NOMO-1 (cell line): ENCODE measurements around the gene SPDYE4.

Source experiments
- DNase-seq, 2 experiments: peaks; one replicate each; lab custom pipeline; 2025; ENCODE audit not compliant: unreplicated experiment in 2 of 2; lab: John Stamatoyannopoulos, UW

SPDYE4 gene

DNA sequence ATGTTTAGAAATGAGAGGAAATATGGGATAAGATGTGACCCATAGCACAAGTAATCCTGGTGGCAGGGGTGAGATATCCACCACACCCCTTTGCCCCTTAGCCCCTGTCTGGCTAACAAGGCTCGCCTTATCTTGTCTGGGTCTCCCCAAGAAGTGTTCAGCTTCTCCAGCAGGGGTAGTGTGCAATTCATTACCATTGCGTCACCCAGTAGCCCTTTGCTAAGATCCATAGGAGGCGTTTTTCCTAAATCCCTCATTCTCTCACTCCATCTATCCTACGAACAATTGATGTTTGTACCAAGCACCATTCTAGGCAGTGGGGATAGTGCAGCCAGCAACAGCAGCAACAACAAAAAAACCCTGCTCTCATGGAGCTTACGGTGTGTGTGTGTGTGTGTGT is 44.5 kb downstream of the SPDYE4 start:
- no peak for DNase-seq

DNA sequence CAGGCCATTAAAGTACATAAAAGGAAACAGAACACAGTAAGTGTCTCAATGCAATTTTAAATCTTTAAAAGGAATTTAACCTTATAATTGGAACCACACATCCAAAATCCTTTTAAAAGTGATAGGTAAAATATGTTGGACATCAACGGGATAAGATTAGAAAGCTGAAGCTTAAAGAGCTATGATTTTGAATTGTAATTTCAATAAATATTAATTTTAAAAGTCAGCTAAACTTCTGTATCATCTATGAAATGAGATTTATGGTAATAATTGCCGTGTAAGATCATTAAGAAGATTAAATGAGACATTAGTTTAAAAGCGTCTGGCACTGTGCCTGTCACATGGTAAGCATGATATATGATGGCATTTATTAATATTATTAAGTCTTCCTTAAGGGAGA is 45.0 kb downstream of the SPDYE4 start:
- DNase-seq = no peak

DNA sequence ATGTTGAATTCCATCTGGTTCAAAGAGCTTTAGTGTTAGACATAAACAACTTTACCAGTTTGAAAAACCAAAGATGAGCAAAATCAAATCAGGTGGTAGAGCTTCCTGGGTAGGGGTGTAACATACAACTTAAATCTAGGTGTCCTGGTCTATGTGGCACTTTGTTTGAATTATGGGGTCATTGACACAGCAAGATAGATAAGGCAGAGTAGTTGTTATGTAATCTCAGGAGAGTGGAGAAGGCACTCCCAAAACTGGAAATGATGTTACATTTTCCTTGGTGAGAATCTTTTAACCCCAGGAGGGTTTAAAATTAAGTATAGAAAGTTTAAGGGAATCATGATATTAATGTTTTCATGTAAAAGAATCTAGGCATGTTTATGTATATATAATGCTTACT is 45.6 kb downstream of the SPDYE4 start:
- no peak for DNase-seq

DNA sequence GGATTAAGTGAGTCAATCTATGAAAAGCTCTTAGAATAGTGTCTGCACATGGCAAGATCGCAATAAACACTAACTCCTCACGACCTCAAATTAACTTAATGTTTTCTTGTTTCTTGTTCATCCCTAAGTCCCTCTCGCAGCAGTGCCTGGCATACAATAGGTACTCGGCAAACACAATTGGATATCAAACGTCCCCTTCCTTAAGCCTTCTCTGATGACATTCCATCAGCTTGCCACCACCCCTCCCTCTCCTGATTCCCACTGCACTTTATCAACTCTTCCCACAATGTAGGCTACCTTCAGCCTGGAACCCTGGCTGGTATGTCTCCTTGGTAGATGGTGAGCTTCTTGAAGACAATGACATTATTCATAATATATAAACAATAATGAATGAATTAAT is 47.1 kb downstream of the SPDYE4 start:
- no peak for DNase-seq

DNA sequence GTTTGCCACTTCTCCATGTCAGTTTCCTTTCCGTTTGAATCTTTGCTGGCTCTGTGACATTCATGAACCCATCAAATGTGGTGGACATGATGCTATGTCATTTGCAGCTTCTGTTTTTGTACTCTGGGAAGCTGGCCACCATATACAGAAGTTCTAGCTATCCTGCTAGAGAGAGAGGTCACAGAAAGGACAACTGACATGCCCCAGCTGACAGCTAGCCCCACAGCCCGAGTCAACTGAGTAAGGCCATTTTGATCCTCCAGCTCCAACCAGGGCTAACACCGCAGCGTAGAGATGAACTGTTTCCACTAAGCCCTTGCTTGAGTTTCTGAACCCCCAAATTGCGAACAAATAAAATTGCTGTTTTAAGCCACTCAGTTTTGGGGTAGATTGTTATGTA is 47.5 kb downstream of the SPDYE4 start:
- DNase-seq = no peak

DNA sequence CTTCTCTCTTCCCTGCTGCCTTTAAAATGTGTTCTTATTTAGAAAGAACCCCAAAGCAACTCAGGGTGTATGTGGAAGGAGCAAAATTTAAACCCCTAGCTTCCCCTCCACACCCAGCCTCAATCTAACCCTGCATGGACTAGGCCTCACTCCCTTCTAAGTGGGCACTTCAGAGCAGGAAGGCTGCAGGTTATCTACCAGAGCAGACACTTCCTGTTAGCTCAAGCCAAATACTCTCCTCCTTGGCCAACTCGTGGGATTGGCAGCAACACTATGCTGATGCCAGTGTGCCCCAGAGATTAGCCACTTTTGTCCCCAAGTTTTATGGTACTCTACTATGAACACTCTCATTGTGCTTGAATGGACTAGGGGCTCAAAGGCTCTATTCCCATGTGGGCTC is 49.3 kb downstream of the SPDYE4 start:
- no peak for DNase-seq

DNA sequence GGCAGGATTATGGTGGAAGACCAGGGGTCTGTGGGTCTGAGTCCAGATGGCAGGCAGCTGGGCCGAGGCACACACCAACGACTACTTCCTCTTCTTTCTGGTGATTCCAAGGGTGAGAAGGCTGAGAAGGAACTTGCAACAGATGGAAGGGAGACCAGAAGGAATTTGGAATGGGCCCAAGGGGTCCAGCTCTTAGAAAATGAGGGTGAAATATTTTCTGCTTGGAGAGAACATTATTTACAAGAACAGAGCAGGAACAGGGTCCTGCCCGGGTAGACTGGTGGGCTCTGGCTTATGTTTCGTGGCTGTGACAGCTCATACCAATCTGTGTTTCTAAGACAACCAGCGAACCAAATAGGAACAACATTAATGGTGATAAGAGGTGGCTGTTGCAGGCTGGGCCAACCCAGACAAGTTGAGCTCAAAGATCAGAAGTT is 50.3 kb downstream of the SPDYE4 start:
- no peak for DNase-seq

DNA sequence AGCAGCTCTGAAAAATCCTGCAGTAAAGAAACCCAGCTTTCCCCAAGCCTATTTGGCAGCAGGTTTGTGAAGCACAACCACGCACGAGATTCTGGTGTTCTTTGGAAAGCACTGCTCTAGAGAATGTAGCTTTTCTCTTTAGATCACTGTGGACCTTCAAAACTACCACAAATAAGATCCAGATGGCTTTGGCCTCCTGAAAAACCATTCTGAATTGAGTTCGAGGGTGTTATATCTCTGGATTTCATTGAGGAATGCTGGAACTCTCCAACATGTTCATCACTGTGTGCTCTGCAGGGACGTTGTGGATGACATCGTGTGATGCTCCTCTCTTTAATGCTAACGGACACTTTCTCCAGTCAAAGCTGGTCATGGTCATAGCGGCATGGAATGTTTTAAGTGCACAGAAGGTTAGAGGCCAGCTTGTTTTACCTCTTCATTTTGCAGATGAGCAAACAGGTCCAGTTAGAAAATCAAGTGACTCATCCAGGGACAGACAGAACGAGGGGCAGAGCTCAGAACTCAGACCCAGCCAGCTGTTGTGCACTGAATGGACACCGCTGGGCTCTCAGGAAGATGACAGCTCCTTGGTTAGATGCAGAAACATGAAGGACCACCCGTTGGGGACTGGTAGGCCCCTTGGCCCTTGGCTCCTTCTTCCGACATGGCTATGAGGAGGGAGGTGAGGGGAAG is 50.9 kb downstream of the SPDYE4 start:
- no peak for DNase-seq

DNA sequence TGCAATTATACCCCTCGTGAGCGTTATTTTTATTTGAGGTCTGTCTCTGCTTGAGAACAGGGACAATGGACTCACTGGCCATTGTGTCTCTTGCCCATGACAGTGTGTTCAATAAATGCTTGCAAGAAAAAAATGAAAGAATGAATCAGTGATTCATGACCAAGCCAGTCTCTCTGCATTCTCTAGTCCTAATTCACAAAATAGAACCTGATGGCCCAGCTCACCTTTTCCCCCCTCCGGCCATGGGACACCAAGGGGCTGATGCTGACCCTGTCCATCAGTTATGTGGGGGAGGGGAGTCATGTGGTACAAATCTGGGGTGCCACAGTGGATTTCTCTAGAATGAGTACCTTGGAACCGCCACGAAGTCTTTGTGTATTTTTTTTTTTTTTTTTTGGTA is 51.9 kb downstream of the SPDYE4 start:
- no peak for DNase-seq

DNA sequence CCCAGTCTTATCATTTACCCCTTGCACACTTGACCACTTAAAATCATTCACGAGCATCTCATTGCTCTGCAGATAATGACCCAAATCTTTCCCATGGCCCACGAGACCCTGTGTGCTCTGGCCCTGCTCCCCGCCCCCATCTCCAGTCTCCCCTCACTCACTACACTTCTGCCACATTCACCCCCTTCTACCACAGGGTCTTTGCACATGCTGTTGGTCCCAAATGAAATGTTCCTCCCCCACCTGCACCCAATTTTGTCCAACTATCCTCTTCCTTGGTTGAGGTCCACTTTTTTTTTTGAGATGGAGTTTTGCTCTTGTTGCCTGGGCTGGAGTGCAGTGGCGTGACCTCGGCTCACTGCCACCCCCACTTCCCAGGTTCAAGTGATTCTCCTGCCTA is 52.9 kb downstream of the SPDYE4 start:
- no peak for DNase-seq

DNA sequence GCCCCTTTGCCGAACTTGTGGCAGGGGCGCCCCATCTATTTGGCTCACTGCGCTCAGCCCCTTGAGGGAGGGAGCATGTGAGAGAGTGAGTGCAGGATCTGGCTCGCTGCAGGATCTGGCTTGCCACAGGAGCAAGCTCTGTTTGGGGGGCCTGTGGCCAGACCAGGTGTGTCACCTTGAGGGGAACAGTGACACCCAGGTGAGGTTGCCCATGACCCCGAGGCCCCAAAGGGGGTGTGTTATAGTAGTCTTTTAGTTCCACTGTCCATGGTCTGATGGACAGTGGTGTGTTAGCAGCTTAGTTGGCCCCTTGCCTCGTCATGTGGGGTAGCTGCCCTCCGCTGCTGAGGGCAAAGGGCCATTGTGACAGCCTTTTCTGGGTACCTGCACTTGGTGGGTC is 55.3 kb downstream of the SPDYE4 start:
- DNase-seq = no peak

DNA sequence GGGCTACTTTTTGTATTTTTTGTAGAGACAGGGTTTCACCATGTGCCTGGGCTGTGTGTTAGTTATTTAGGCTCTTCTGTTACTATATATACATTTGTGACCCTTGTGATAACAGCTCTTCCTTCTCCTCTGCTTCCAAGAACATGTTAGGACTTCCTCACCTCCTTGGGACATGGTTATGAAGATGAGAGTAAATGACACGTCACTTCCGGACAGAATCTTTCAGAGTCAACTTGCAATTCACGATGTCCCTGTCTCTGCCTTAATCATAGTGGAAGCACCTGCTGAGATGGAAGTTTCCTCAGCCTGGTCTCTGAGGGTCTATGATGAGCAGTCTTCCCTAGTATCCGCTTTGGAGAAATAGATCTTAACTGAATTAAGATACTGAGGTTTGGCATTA is 56.6 kb downstream of the SPDYE4 start:
- DNase-seq = no peak

DNA sequence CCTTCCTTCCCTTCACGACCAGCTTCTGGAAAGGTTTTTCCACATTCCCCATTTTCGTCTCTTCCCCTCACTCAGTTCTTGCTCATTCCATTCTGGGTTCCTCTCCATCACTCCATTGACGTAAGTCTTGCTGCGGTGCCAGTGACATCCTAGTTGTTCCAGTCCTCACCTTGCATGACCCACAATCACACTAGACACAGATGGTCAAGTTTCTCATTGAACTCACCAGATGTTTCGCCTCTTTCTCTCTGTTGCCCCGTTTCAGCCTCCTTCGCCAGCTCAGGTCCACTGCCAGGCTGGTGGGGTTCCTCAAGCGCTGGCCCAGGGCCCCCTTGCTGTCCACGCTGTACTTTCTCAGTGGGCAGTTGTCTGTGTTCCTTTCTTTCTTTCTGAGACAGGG is 57.1 kb downstream of the SPDYE4 start:
- no peak for DNase-seq
